Uterus (tissue), 4 donors: ENCODE data around the gene TNP2. TPM values are rescaled to one million over a fixed set of nuclear protein-coding genes. Genes with fewer than 3 reads are reported as not detected.

Experiments
- DNase-seq, 2 donors: peaks; one replicate each; pipeline ENCODE4 v3.0.0-alpha.2; 2019 to 2020
- H3K27ac ChIP-seq, 2 donors: fragments of 200-600 bp; sonication (generic); 1 replicate in 1 of 2; 2 replicates in 1 of 2; pipeline ENCODE4 v1.5.1; 2016 to 2018
- H3K27me3 ChIP-seq, 2 donors: fragments of 200-600 bp; sonication (generic); one replicate each; pipeline ENCODE4 v1.5.1; 2018 to 2019; ENCODE audit warnings: control low read depth in 1 of 2
- H3K36me3 ChIP-seq, 2 donors: fragments of 200-600 bp; sonication (generic); one replicate each; pipeline ENCODE4 v1.5.1; 2019; ENCODE audit warnings: control low read depth in 1 of 2
- H3K4me1 ChIP-seq, 2 donors: fragments of 200-600 bp; sonication (generic); one replicate each; pipeline ENCODE4 v1.5.1; 2018 to 2019; ENCODE audit warnings: control low read depth in 1 of 2
- H3K4me3 ChIP-seq, 2 donors: fragments of 200-600 bp; sonication (generic); 1 replicate in 1 of 2; 2 replicates in 1 of 2; pipeline ENCODE4 v1.5.1; 2018 to 2019; ENCODE audit warnings: mild to moderate bottlenecking in 1 of 2
- H3K9me3 ChIP-seq, 2 donors: fragments of 200-600 bp; sonication (generic); one replicate each; pipeline ENCODE4 v1.5.1; 2019; ENCODE audit warnings: control low read depth in 1 of 2
- POLR2A ChIP-seq, 2 donors: fragments of 450-650 bp; IDR thresholded peaks; one replicate each; pipeline ENCODE4 v1.6.1; 2016; ENCODE audit warnings: antibody characterized with exemption in 2 of 2, mild to moderate bottlenecking in 1 of 2, moderate library complexity in 1 of 2
- intact Hi-C: fragments of 100-400 bp; cut with DNase I; formaldehyde crosslinking; loops from one replicate; pipeline ENCODE4 v1.15.1; 2023; ENCODE audit warnings: low total_unique reads
- total RNA-seq, 4 donors: library from RNA; depleted of rRNA in 3 of 4; stranded (reverse); fragments of >200 nt in 3 of 4; gene quantifications; one replicate each; pipeline versions ENCODE4 v1.1.0 to v1.2.4, GENCODE V29; 2014 to 2023
- TF ChIP-seq, protein P1 (sequence below), 4 experiments: fragments of 200-600 bp in 2 of 4; fragments of 450-650 bp in 2 of 4; sonication (generic) in 2 of 4; IDR thresholded peaks; one replicate each; pipeline ENCODE4 v1.5.1; 2016 to 2019; ENCODE audit warnings: antibody characterized with exemption in 4 of 4, mild to moderate bottlenecking in 2 of 4, moderate library complexity in 1 of 4
- donor health status: DM: yes; HTN: yes; CAD: no.

TNP2 gene
- total RNA-seq, 4 donors from 2014 or later, result not detected

DNA sequence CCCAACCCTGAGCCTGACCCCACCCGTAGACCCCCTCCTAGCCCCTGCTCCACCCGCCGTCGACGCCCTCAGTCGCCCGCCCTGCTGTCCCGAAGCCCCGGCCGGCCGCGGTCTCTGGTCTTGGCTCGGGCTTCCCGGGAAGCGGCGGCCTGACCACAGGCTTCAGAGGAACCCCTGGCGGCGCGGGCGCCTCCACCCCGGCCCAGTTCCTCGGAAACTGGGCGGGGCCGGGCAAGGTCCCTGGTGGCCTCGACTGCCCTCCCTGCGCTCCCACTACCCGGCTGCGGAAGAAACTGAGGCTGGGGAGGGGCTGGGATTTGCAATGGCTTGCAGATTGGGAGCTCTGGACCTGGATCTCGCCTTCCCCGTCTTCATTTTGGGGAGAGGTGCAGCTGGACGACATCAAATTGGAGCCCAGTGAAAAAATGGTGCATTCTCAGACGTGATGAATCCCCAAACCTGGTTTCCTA is 12.4 kb downstream of the TNP2 start:
- intact Hi-C loops, result loop anchor here (5.0 kb wide), 1 partner anchor 101 kb away; no protein-coding TSS in a partner anchor
- H3K4me1 ChIP-seq, result peaks cover 0 to 6% of the 10 kb centered on the region in 2 donors

DNA sequence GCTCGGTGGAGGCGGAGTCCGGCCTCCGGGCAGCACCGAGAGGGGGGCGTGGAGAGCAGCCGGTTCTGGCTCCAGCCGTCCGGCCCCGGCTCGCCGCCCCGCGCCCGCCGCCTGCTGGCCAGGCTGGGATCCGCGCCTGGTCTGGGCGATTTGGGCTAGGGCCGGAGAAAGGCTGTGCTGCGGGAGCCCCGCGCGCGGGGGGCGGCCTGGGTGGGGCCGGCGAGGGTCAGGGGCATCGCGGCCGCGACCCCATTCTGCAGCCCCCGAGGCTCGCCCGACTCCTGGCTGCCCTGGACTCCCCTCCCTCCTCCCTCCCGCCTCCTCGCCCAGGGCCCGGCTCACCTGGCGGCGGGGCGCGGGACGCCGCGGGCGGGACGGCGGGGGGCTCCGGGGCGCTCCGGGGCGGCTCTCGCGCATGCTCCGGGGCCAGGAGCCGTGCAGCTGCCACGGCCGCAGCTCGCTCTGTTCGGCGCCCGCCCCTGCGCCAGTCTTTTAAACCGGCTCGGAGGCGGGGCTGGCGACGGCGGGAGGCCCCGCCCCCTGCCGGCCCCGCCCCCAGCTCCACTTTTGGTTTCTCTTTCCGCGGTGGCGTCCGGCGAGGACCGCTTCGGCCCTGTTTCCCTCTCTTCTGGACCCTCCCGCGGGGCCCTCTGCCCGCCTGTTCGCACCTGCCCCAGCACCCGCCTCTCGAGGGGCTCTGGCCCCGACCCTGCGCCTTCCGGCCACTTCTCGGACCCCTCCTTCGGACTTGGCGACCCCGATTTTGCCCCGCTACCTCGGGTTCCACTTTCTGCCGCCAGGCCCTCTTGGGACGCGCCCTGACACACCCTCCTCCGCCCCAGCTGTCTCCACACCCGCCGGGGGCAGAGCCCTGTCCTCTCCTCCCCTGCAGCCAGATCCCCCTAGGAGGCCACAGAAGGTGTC is 13.1 kb downstream of the TNP2 start, which contains the start of gene SOCS1:
Gene SOCS1 (minus strand): TSS at position 468 of the 924 bp plus-strand sequence. CDS start 726 bp downstream, outside the sequence.
- peaks cover 0 to 6% of the 10 kb centered on the region in 2 donors for H3K4me1 ChIP-seq
- peak within 1 kb of the TSS; percentile 83 to 87 for H3K4me3 ChIP-seq
- H3K27ac ChIP-seq, result peak within 1 kb of the TSS; percentile 93 to 98
- H3K27me3 ChIP-seq, result no peaks in the 10 kb centered on the region
- no peaks in the 10 kb centered on the region for H3K9me3 ChIP-seq
- peak; percentile 95 to 99 for TF ChIP-seq POLR2A (IDR thresholded peaks at IDR 0.05)
- TF ChIP-seq, protein P1, sequence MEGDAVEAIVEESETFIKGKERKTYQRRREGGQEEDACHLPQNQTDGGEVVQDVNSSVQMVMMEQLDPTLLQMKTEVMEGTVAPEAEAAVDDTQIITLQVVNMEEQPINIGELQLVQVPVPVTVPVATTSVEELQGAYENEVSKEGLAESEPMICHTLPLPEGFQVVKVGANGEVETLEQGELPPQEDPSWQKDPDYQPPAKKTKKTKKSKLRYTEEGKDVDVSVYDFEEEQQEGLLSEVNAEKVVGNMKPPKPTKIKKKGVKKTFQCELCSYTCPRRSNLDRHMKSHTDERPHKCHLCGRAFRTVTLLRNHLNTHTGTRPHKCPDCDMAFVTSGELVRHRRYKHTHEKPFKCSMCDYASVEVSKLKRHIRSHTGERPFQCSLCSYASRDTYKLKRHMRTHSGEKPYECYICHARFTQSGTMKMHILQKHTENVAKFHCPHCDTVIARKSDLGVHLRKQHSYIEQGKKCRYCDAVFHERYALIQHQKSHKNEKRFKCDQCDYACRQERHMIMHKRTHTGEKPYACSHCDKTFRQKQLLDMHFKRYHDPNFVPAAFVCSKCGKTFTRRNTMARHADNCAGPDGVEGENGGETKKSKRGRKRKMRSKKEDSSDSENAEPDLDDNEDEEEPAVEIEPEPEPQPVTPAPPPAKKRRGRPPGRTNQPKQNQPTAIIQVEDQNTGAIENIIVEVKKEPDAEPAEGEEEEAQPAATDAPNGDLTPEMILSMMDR (IDR thresholded peaks at IDR 0.05), result peak; percentile 63 to 99 (median 94)
- intact Hi-C loops, result loop anchor here (5.0 kb wide), 1 partner anchor 101 kb away; no protein-coding TSS in a partner anchor
- no peaks in the 10 kb centered on the region for H3K36me3 ChIP-seq
- peak; percentile 85 to 91 for DNase-seq

More for the DNA sequence above, 12.4 kb downstream of the TNP2 start:
- Histone ChIP-seq H3K27ac (peak overlapping the region; percentile 93 to 98), H3K27me3 (no peaks in the 10 kb centered on the region), H3K4me3 (peak overlapping the region; percentile 83 to 87), H3K9me3 (no peaks in the 10 kb centered on the region), H3K36me3 (no peaks in the 10 kb centered on the region)
- TF ChIP-seq POLR2A (IDR thresholded peaks at IDR 0.05), result no peak
- TF ChIP-seq, protein P1 (IDR thresholded peaks at IDR 0.05), result no peak
- DNase-seq, result peak in 1 of 2 donors; percentile 68

DNA sequence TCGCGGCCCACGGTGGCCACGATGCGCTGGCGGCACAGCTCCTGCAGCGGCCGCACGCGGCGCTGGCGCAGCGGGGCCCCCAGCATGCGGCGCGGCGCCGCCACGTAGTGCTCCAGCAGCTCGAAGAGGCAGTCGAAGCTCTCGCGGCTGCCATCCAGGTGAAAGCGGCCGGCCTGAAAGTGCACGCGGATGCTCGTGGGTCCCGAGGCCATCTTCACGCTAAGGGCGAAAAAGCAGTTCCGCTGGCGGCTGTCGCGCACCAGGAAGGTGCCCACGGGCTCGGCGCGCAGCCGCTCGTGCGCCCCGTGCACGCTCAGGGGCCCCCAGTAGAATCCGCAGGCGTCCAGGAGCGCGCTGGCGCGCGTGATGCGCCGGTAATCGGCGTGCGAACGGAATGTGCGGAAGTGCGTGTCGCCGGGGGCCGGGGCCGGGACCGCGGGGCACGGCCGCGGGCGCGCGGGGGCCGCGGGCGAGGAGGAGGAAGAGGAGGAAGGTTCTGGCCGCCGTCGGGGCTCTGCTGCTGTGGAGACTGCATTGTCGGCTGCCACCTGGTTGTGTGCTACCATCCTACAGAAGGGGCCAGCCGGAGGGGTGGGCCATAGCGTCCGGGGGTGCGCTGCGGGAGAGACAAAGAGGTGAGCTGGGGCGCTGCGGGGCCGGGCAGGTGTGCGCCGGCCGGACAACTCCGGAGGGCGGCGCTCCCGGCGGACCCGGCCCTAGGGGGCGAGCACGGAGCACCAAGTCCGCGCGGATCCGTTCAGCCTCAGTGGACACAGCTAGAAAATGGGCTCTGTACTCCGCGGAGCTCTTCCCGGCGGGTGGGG is 14.0 kb downstream of the TNP2 start:
- intact Hi-C loops, result loop anchor here (5.0 kb wide), 1 partner anchor 102 kb away; no protein-coding TSS in a partner anchor
- TF ChIP-seq, protein P1 (IDR thresholded peaks at IDR 0.05), result peak in 2 of 4 experiments; percentile 25 to 43
- TF ChIP-seq POLR2A (IDR thresholded peaks at IDR 0.05), result no peak
- Histone ChIP-seq H3K4me1 (peaks cover 0 to 6% of the 10 kb centered on the region in 2 donors), H3K36me3 (no peaks in the 10 kb centered on the region), H3K4me3 (peak overlapping the region; percentile 83 to 87), H3K27me3 (no peaks in the 10 kb centered on the region), H3K27ac (peak overlapping the region; percentile 93 to 98), H3K9me3 (no peaks in the 10 kb centered on the region)
- DNase-seq, result peak; percentile 45 to 59

DNA sequence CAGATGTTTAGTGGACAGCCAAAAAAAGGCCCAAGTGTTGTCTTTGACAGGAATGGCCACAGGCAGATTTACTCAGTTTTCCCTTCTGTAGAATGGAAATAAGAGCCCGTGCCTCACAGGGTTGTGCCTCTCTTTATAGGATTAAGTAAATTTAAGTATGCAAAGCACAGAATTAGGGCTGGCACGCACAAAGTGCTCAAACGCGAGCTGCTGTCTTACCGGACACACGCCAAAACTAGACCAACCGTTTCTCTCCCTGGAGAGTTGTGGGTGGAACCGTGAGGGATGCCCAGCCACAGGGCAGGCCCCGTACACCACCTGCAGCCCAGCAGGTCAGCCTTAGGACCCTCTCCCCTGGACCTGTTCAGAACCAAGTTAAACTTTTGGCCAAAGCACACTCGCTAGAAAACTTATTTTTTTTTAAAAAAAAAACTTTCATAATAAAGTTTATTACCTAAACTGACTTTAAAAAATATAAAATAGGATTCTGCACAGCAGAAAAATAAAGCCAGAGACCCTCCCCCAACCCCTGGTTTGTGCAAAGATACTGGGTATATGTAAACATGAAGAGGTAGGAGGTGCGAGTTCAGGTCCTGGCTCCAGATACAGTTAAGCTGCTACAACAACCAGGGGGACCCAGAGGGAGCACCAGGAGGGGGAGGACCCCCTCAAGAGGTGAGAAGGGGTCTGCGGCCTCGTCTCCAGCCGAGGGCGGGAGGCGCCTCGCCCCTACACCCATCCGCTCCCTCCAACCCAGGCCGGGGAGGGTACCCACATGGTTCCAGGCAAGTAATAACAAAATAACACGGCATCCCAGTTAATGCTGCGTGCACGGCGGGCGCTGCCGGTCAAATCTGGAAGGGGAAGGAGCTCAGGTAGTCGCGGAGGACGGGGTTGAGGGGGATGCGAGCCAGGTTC is 14.9 kb downstream of the TNP2 start:
- no peaks in the 10 kb centered on the region for H3K36me3 ChIP-seq
- H3K4me1 ChIP-seq, result peaks cover 0 to 6% of the 10 kb centered on the region in 2 donors
- H3K4me3 ChIP-seq, result peak overlapping the region; percentile 83 to 87
- peak in 1 of 2 donors; percentile 31 for DNase-seq
- H3K27me3 ChIP-seq, result no peaks in the 10 kb centered on the region
- intact Hi-C loops, result no loop called here
- H3K9me3 ChIP-seq, result no peaks in the 10 kb centered on the region
- peak overlapping the region; percentile 93 to 98 for H3K27ac ChIP-seq
- TF ChIP-seq, protein P1 (IDR thresholded peaks at IDR 0.05), result no peak
- TF ChIP-seq POLR2A (IDR thresholded peaks at IDR 0.05), result no peak
